Gastrocnemius medialis (tissue), 4 donors: Measurements from ENCODE around the gene YAP1. TPM values are rescaled to one million over a fixed set of nuclear protein-coding genes. Genes with fewer than 3 reads are reported as not detected.

ENCODE experiments used
- ATAC-seq, 2 donors: fragments of 150-250 bp; one replicate each; pipeline ENCODE4 v1.9.1; 2016
- DNase-seq, 2 donors: peaks; one replicate each; pipeline ENCODE4 v3.0.0-alpha.2; 2019
- H3K27ac ChIP-seq, 4 donors: fragments of 200-600 bp; sonication (generic); 1 replicate in 1 of 4; 2 replicates in 3 of 4; pipeline ENCODE4 v1.5.1; 2016 to 2018; ENCODE audit warnings: mild to moderate bottlenecking in 2 of 4, moderate library complexity in 1 of 4
- H3K27me3 ChIP-seq, 3 donors: fragments of 200-600 bp; sonication (generic) in 2 of 3; 1 replicate in 1 of 3; 2 replicates in 2 of 3; pipeline versions ENCODE4 v1.5.1 to v1.6.0; 2016 to 2019; ENCODE audit warnings: mild to moderate bottlenecking in 1 of 3, moderate library complexity in 1 of 3
- H3K36me3 ChIP-seq, 2 donors: fragments of 200-600 bp; sonication (generic) in 1 of 2; one replicate each; pipeline ENCODE4 v1.5.1; 2017 to 2018
- H3K4me1 ChIP-seq, 2 donors: fragments of 200-600 bp; sonication (generic) in 1 of 2; one replicate each; pipeline ENCODE4 v1.5.1; 2016 to 2017; ENCODE audit warnings: mild to moderate bottlenecking in 2 of 2
- H3K4me3 ChIP-seq, 4 donors: fragments of 200-600 bp; sonication (generic) in 3 of 4; 1 replicate in 1 of 4; 2 replicates in 3 of 4; pipeline ENCODE4 v1.5.1; 2016 to 2019; ENCODE audit warnings: mild to moderate bottlenecking in 2 of 4
- H3K9me3 ChIP-seq, 3 donors: fragments of 200-600 bp; sonication (generic) in 2 of 3; 1 replicate in 1 of 3; 2 replicates in 2 of 3; pipeline ENCODE4 v1.5.1; 2016 to 2019
- CTCF ChIP-seq, 5 experiments: fragments of 450-650 bp in 3 of 5; fragments of 200-600 bp in 2 of 5; sonication (generic) in 2 of 5; IDR thresholded peaks in 4 of 5; conservative IDR thresholded peaks in 1 of 5; 1 replicate in 4 of 5; 2 replicates in 1 of 5; pipeline ENCODE4 v1.5.1; 2016 to 2019; ENCODE audit warnings: antibody characterized with exemption in 5 of 5, mild to moderate bottlenecking in 3 of 5, moderate library complexity in 3 of 5
- POLR2A ChIP-seq, 2 donors: fragments of 450-650 bp; IDR thresholded peaks; one replicate each; pipeline ENCODE4 v1.6.1; 2017; ENCODE audit warnings: antibody characterized with exemption in 2 of 2, mild to moderate bottlenecking in 2 of 2, moderate library complexity in 2 of 2
- in situ Hi-C, 4 donors: fragments of 200-750 bp; cut with MboI; loops; one replicate each; pipeline versions ENCODE4 v1.15.0 to v1.8.0; 2017; ENCODE audit warnings: low sequenced_read_pairs in 4 of 4
- intact Hi-C: fragments of 100-400 bp; cut with DNase I; formaldehyde crosslinking; loops from one replicate; pipeline ENCODE4 v1.15.1; 2023; ENCODE audit warnings: low total_unique reads
- total RNA-seq, 4 donors: library from RNA; depleted of rRNA; stranded (reverse); fragments of >200 nt; gene quantifications; one replicate each; pipeline versions ENCODE4 v1.1.0 to v1.2.3, GENCODE V29; 2016

Gene YAP1
- total RNA-seq, 4 donors from 2014 or later, result 41.9 to 89.4 (median 72.6) TPM

- Histone ChIP-seq H3K4me1 (peaks cover 20 to 27% of the 10 kb centered on the region in 2 donors), H3K4me3 (no peak overlapping the region), H3K9me3 (no peaks in the 10 kb centered on the region), H3K27me3 (no peaks in the 10 kb centered on the region), H3K27ac (no peak overlapping the region), H3K36me3 (no peaks in the 10 kb centered on the region)
- in situ Hi-C loops, result no loop called here
- ATAC-seq, result no peak
- DNase-seq, result no peak
- intact Hi-C loops, result loop anchor here (5.0 kb wide), 1 partner anchor 545 kb away; no protein-coding TSS in a partner anchor
- no peak for TF ChIP-seq CTCF (IDR thresholded peaks at IDR 0.05 in 4 of 5, conservative IDR thresholded peaks at IDR 0.05 in 1 of 5)
- no peak for TF ChIP-seq POLR2A (IDR thresholded peaks at IDR 0.05)
Measured at GRCh38 chr11:102192349-102193066, 82.3 kb downstream of the YAP1 start.

GRCh38 chr11:102194257-102194656, 84.0 kb downstream of the YAP1 start:
- H3K36me3 ChIP-seq, result no peaks in the 10 kb centered on the region
- no peak for TF ChIP-seq CTCF (IDR thresholded peaks at IDR 0.05 in 4 of 5, conservative IDR thresholded peaks at IDR 0.05 in 1 of 5)
- no peak for TF ChIP-seq POLR2A (IDR thresholded peaks at IDR 0.05)
- no peak for ATAC-seq
- no peak for DNase-seq
- intact Hi-C loops, result loop anchor here (5.0 kb wide), 1 partner anchor 547 kb away; no protein-coding TSS in a partner anchor
- peaks cover 17 to 19% of the 10 kb centered on the region in 2 donors for H3K4me1 ChIP-seq
- no peak overlapping the region for H3K4me3 ChIP-seq
- H3K9me3 ChIP-seq, result no peaks in the 10 kb centered on the region
- H3K27ac ChIP-seq, result no peak overlapping the region
- in situ Hi-C loops, result no loop called here
- H3K27me3 ChIP-seq, result no peaks in the 10 kb centered on the region

GRCh38 chr11:102194990-102195389, 84.7 kb downstream of the YAP1 start:
- Histone ChIP-seq H3K4me1 (peaks cover 10 to 14% of the 10 kb centered on the region in 2 donors), H3K36me3 (no peaks in the 10 kb centered on the region), H3K9me3 (no peaks in the 10 kb centered on the region), H3K4me3 (no peak overlapping the region), H3K27me3 (no peaks in the 10 kb centered on the region), H3K27ac (no peak overlapping the region)
- no peak for DNase-seq
- in situ Hi-C loops (no loop called here), intact Hi-C loops (loop anchor here (5.0 kb wide), 1 partner anchor 548 kb away; no protein-coding TSS in a partner anchor)
- TF ChIP-seq POLR2A (IDR thresholded peaks at IDR 0.05) (no peak), CTCF (IDR thresholded peaks at IDR 0.05 in 4 of 5, conservative IDR thresholded peaks at IDR 0.05 in 1 of 5) (no peak)
- no peak for ATAC-seq

GRCh38 chr11:102196351-102196750, 86.1 kb downstream of the YAP1 start:
- no peak for DNase-seq
- TF ChIP-seq CTCF (IDR thresholded peaks at IDR 0.05 in 4 of 5, conservative IDR thresholded peaks at IDR 0.05 in 1 of 5) (no peak), POLR2A (IDR thresholded peaks at IDR 0.05) (no peak)
- no peak for ATAC-seq
- no peaks in the 10 kb centered on the region for H3K27me3 ChIP-seq
- H3K4me3 ChIP-seq, result no peak overlapping the region
- intact Hi-C loops, result no loop called here
- no peak overlapping the region for H3K27ac ChIP-seq
- H3K36me3 ChIP-seq, result no peaks in the 10 kb centered on the region
- in situ Hi-C loops, result no loop called here
- H3K9me3 ChIP-seq, result no peaks in the 10 kb centered on the region
- H3K4me1 ChIP-seq, result peaks cover 10 to 18% of the 10 kb centered on the region in 2 donors
